Measurements from ENCODE around the gene KLHL14. TPM values are rescaled to one million over a fixed set of nuclear protein-coding genes. Genes with fewer than 3 reads are reported as not detected.

The KLHL14 gene
- total and polyA plus RNA-seq, 3 experiments from 2014 or later, result not detected

DNA sequence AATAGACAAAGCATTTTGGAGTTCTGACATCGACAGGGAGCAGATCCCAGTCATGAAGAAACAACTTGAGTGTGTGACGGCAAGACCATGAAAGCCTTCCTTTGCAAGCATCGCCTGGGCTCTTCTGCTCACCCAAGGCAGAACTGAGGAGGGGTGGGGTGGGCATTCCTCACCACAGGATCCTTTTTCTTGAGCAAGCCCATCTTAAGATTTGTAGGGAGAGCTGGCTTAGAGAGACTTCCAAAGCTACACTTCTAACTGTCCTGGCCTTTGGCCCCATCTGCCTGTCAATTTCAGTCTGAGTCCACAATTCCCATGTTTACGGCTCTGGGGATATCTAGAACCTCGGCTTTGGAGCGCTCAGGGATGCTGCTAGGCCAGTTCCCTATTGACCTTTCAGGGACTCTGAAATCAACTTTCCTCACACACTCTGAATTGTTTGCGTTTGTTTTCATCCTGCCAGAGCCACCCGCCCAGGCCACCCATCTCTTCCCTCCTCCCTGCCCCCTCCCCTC is 3.7 kb downstream of the KLHL14 start:
- peaks cover 5% of the 10 kb centered on the region for H3K27me3 ChIP-seq (ENCODE audit: insufficient read depth, low read length, poor library complexity, severe bottlenecking)
- H3K27ac ChIP-seq (ENCODE audit: low read depth, low read length), result no peak overlapping the region
- no peak overlapping the region for H3K27ac Mint-ChIP-seq
- H3K4me1 ChIP-seq (ENCODE audit: insufficient read depth, low read length), result no peaks in the 10 kb centered on the region
- peaks cover 0 to 6% (median 0%) of the 10 kb centered on the region in 5 donors for H3K9me3 Mint-ChIP-seq
- H3K4me1 Mint-ChIP-seq, result peaks cover 2 to 28% (median 4%) of the 10 kb centered on the region in 3 donors
- ChIA-PET POLR2A (no interaction called here), CTCF (no interaction called here)
- H3K36me3 Mint-ChIP-seq, result peaks cover 0 to 8% (median 0%) of the 10 kb centered on the region in 3 donors
- no peak for DNase-seq
- H3K4me3 ChIP-seq (ENCODE audit: low read length), result no peak overlapping the region
- no peaks in the 10 kb centered on the region for H3K36me3 ChIP-seq (ENCODE audit: insufficient read depth, low read length)
- peak overlapping the region in 3 of 7 donors; percentile 24 to 46 (median 25) for H3K4me3 Mint-ChIP-seq
- no peaks in the 10 kb centered on the region for H3K9me3 ChIP-seq (ENCODE audit: low read length)
- H3K27me3 Mint-ChIP-seq, result peaks cover 27 to 52% of the 10 kb centered on the region in 2 donors

DNA sequence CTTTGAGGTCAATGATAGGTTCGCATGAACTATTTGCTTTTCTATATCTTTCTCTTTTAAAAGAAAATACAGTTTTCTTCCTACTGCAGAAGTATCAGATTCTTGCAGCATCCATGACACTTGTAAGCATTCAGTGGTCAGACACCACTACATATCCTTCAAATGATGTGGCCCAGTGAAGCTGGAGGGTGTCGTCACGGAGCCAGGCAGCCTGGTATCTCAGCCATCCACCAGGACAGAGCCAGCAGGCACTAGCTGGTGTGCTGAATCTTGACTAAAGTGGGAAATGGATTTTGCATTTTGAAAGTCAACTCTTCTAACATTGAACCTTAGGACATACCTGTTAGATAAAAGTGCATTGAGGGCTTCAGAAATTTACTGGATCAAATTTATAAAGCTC is 5.4 kb downstream of the KLHL14 start:
- no peak overlapping the region for H3K4me3 Mint-ChIP-seq
- ChIA-PET POLR2A (no interaction called here), CTCF (no interaction called here)
- Histone ChIP-seq H3K27me3 (ENCODE audit: insufficient read depth, low read length, poor library complexity, severe bottlenecking) (no peaks in the 10 kb centered on the region), H3K27ac (ENCODE audit: low read depth, low read length) (no peak overlapping the region), H3K36me3 (ENCODE audit: insufficient read depth, low read length) (no peaks in the 10 kb centered on the region), H3K4me1 (ENCODE audit: insufficient read depth, low read length) (no peaks in the 10 kb centered on the region), H3K4me3 (ENCODE audit: low read length) (no peak overlapping the region), H3K9me3 (ENCODE audit: low read length) (no peaks in the 10 kb centered on the region)
- H3K4me1 Mint-ChIP-seq, result peaks cover 2 to 19% (median 3%) of the 10 kb centered on the region in 3 donors
- DNase-seq, result no peak
- H3K9me3 Mint-ChIP-seq, result peaks cover 0 to 2% (median 0%) of the 10 kb centered on the region in 5 donors
- H3K27ac Mint-ChIP-seq, result no peak overlapping the region
- peaks cover 0 to 6% (median 0%) of the 10 kb centered on the region in 3 donors for H3K36me3 Mint-ChIP-seq
- peaks cover 21 to 35% of the 10 kb centered on the region in 2 donors for H3K27me3 Mint-ChIP-seq

DNA sequence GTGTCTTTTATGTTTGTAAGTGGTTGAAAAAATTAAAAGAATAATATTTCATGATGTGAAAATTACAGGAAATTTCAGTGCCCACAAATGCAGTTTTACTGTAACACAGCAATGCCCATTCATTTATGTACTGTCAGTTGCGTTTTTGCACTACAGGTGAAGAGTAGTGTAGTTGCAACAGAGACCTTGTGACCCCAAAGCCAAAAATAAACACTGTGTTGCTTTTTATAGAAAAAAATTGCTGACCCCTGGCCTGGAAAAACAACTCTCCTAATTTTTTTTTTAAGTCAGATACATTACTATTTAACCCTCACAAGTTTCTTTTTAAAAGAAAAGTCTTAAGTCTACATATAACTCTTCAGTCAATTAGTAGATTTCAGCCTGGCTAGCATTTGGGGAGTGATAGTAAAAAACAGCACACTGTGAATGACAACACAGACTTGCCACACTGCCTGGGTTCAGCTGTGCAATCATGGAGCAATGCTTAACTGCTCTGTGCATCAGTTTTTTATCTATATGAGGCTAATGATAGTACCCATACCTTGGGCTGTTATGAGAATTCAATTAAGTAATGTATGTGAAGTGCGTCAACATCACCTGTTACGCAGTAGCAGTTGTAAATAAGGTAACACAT is 8.1 kb downstream of the KLHL14 start:
- Mint-ChIP-seq H3K36me3 (peaks cover 0 to 4% (median 0%) of the 10 kb centered on the region in 3 donors), H3K27ac (no peak overlapping the region), H3K27me3 (peaks cover 14 to 23% of the 10 kb centered on the region in 2 donors), H3K9me3 (peaks cover 0 to 2% (median 0%) of the 10 kb centered on the region in 5 donors), H3K4me3 (no peak overlapping the region), H3K4me1 (peaks cover 0 to 15% (median 2%) of the 10 kb centered on the region in 3 donors)
- Histone ChIP-seq H3K4me3 (ENCODE audit: low read length) (no peak overlapping the region), H3K4me1 (ENCODE audit: insufficient read depth, low read length) (no peaks in the 10 kb centered on the region), H3K27ac (ENCODE audit: low read depth, low read length) (no peak overlapping the region), H3K36me3 (ENCODE audit: insufficient read depth, low read length) (no peaks in the 10 kb centered on the region), H3K9me3 (ENCODE audit: low read length) (no peaks in the 10 kb centered on the region), H3K27me3 (ENCODE audit: insufficient read depth, low read length, poor library complexity, severe bottlenecking) (no peaks in the 10 kb centered on the region)
- ChIA-PET POLR2A (no interaction called here), CTCF (no interaction called here)
- no peak for DNase-seq

DNA sequence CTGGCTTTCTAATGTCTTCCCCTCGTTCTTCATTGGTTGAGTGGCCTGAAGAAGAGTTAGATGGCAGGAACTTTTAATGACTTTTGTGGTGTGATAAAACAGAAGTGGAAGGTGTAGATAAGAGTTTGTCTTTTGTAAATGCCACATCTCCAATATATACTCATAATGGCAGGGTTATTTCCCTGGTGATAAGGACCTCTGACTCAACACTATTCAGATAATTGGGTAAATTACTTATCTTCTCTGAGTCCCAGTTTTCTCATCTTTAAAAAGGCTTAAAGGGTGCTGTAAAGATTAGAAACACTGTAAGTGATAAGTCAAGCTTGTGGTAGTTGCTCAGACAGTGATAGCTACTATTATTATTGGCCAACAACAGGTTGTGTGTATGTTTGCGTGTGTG is 9.5 kb downstream of the KLHL14 start:
- no peaks in the 10 kb centered on the region for H3K36me3 ChIP-seq (ENCODE audit: insufficient read depth, low read length)
- Mint-ChIP-seq H3K27ac (no peak overlapping the region), H3K4me3 (no peak overlapping the region), H3K27me3 (peaks cover under 1 to 13% of the 10 kb centered on the region in 2 donors), H3K36me3 (no peaks in the 10 kb centered on the region), H3K4me1 (peaks cover 0 to 9% (median 2%) of the 10 kb centered on the region in 3 donors), H3K9me3 (peaks cover 0 to 2% (median 0%) of the 10 kb centered on the region in 5 donors)
- no peak overlapping the region for H3K27ac ChIP-seq (ENCODE audit: low read depth, low read length)
- H3K27me3 ChIP-seq (ENCODE audit: insufficient read depth, low read length, poor library complexity, severe bottlenecking), result no peaks in the 10 kb centered on the region
- ChIA-PET POLR2A (no interaction called here), CTCF (no interaction called here)
- H3K9me3 ChIP-seq (ENCODE audit: low read length), result no peaks in the 10 kb centered on the region
- no peaks in the 10 kb centered on the region for H3K4me1 ChIP-seq (ENCODE audit: insufficient read depth, low read length)
- H3K4me3 ChIP-seq (ENCODE audit: low read length), result no peak overlapping the region
- no peak for DNase-seq

DNA sequence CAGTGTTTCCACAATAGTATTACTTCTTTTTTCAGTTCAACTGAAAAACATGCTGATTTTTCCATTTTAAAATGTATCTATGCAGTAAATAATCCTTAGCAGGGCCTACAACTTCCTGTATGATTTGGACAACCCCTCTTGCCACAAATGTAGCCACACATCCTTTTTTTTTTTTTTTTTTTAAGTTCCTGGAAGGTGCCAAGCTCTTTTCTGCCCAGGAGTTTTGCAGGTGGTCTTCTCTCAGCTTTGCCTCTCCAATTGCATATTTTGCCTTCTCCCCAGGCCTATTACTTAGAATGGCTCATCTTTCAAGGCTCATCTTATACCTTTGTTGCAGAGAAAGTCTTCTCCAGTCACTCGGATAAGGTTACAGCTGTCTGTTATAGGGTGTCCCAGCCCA is 11.6 kb downstream of the KLHL14 start:
- no peak for DNase-seq
- no peak overlapping the region for H3K4me3 ChIP-seq (ENCODE audit: low read length)
- H3K36me3 ChIP-seq (ENCODE audit: insufficient read depth, low read length), result no peaks in the 10 kb centered on the region
- ChIA-PET CTCF (interaction anchor here (1.1 kb wide), 1 partner anchor 9 kb away, joined by 3 read pairs; no protein-coding TSS in a partner anchor), POLR2A (no interaction called here)
- no peaks in the 10 kb centered on the region for H3K36me3 Mint-ChIP-seq
- H3K9me3 Mint-ChIP-seq, result peaks cover 0 to 2% (median 0%) of the 10 kb centered on the region in 5 donors
- peaks cover 0 to 9% (median 2%) of the 10 kb centered on the region in 3 donors for H3K4me1 Mint-ChIP-seq
- H3K4me1 ChIP-seq (ENCODE audit: insufficient read depth, low read length), result no peaks in the 10 kb centered on the region
- H3K27ac Mint-ChIP-seq, result no peak overlapping the region
- no peaks in the 10 kb centered on the region for H3K27me3 ChIP-seq (ENCODE audit: insufficient read depth, low read length, poor library complexity, severe bottlenecking)
- H3K27me3 Mint-ChIP-seq, result peaks cover 0 to 8% of the 10 kb centered on the region in 2 donors
- H3K4me3 Mint-ChIP-seq, result no peak overlapping the region
- H3K27ac ChIP-seq (ENCODE audit: low read depth, low read length), result no peak overlapping the region
- H3K9me3 ChIP-seq (ENCODE audit: low read length), result no peaks in the 10 kb centered on the region

DNA sequence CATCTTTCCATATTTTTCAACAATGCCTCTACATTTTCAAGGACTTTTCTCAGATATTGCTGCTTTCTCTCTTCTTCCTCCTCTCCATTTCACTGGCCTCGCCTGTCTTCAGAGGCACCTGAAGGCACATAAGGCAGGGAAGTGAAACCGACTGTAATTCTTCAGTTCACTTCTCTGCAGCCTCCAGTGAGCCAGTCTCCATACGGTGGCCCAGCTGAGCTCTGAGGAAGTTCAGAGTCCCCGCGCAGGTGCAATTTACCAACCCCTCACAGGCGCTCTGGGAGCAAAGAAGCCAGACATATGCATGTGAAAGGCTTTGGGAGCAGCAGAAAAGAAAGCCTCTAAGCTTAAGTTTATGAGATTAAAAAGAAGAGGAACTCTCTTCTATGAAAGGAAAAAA is 12.4 kb downstream of the KLHL14 start:
- Histone ChIP-seq H3K4me3 (ENCODE audit: low read length) (no peak overlapping the region), H3K36me3 (ENCODE audit: insufficient read depth, low read length) (no peaks in the 10 kb centered on the region), H3K9me3 (ENCODE audit: low read length) (no peaks in the 10 kb centered on the region), H3K27ac (ENCODE audit: low read depth, low read length) (no peak overlapping the region), H3K4me1 (ENCODE audit: insufficient read depth, low read length) (no peaks in the 10 kb centered on the region), H3K27me3 (ENCODE audit: insufficient read depth, low read length, poor library complexity, severe bottlenecking) (no peaks in the 10 kb centered on the region)
- ChIA-PET CTCF (interaction anchor here (1.1 kb wide), 1 partner anchor 10 kb away, joined by 3 read pairs; no protein-coding TSS in a partner anchor), POLR2A (no interaction called here)
- Mint-ChIP-seq H3K4me3 (no peak overlapping the region), H3K27me3 (peaks cover 0 to 12% of the 10 kb centered on the region in 2 donors), H3K27ac (no peak overlapping the region), H3K36me3 (no peaks in the 10 kb centered on the region), H3K4me1 (peaks cover 0 to 9% (median 2%) of the 10 kb centered on the region in 3 donors), H3K9me3 (peaks cover 0 to 4% (median 0%) of the 10 kb centered on the region in 5 donors)
- no peak for DNase-seq

DNA sequence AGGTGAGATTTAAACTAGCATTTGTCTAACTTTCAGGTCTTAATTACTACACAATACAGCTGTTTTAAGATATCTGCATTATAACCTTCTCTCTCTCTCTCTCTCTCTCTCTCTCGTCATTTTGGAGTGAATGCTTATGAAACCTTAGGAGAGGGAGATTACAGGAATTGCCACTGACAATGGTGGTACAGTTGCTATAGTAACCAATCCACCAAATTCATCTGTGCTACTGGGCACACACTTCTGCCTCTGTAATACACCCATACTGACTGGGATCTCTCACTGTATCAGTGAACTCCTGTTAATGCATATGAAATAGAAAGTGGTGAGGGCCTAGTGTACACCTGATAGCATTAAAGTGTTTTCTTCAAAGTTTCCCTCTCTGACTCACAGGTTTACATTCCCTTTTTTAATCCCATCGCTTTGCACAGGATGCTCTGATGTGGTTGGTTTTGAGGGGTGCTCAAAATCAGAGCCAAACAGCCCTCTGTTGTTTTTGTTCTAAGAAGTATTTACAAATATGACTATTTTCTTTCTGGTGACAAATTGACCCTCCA is 13.1 kb downstream of the KLHL14 start:
- Mint-ChIP-seq H3K4me1 (peaks cover 0 to 9% (median 2%) of the 10 kb centered on the region in 3 donors), H3K36me3 (no peaks in the 10 kb centered on the region), H3K4me3 (no peak overlapping the region), H3K27ac (no peak overlapping the region), H3K9me3 (peaks cover 0 to 4% (median 0%) of the 10 kb centered on the region in 5 donors), H3K27me3 (peaks cover 3 to 16% of the 10 kb centered on the region in 2 donors)
- Histone ChIP-seq H3K4me3 (ENCODE audit: low read length) (no peak overlapping the region), H3K27me3 (ENCODE audit: insufficient read depth, low read length, poor library complexity, severe bottlenecking) (no peaks in the 10 kb centered on the region), H3K9me3 (ENCODE audit: low read length) (no peaks in the 10 kb centered on the region), H3K27ac (ENCODE audit: low read depth, low read length) (no peak overlapping the region), H3K4me1 (ENCODE audit: insufficient read depth, low read length) (no peaks in the 10 kb centered on the region), H3K36me3 (ENCODE audit: insufficient read depth, low read length) (no peaks in the 10 kb centered on the region)
- ChIA-PET POLR2A (no interaction called here), CTCF (interaction anchor here (1.2 kb wide), 1 partner anchor 12 kb away, joined by 3 read pairs; no protein-coding TSS in a partner anchor)
- no peak for DNase-seq

DNA sequence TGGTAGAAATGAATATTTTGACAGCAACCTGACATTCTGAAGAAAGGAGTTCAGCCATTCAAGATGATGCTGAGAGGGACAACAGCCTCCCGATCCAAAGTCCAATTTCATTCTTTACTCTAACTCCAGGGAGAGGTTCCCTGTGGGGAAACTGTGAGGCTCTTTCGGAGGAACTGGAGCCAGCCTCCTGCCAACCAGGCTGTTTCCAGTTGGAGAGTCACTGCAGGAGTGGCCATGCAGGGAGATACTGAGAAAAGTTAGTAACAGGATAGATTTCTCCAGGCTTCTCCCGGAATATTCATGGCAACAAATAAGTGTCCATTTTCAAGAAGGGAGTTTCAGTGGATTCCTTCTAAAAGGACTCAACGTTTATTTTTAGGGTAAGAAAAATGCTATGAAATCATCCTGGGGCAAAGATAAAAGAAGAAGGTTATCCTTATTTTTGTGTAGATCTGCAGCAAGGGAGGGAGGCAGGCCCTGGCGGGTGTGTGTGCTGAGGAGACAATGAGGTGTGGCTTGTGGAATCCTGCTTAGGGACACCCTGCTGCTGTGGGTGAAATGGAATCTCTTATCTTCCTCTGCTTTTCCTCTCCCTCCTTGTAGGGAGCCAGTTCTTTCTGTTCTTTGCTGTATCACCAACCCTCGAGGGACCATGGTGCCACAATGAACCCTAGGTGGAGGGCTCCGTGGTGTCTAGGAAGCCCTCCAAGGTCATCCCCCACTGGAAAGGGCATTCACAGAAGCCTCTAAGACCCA is 18.1 kb downstream of the KLHL14 start:
- DNase-seq, result no peak
- Mint-ChIP-seq H3K4me1 (no peaks in the 10 kb centered on the region), H3K27ac (peak overlapping the region in 1 of 8 donors; percentile 23), H3K36me3 (no peaks in the 10 kb centered on the region), H3K4me3 (no peak overlapping the region), H3K9me3 (peaks cover 0 to 3% (median 2%) of the 10 kb centered on the region in 5 donors), H3K27me3 (peaks cover 4 to 22% of the 10 kb centered on the region in 2 donors)
- H3K4me1 ChIP-seq (ENCODE audit: insufficient read depth, low read length), result no peaks in the 10 kb centered on the region
- no peaks in the 10 kb centered on the region for H3K27me3 ChIP-seq (ENCODE audit: insufficient read depth, low read length, poor library complexity, severe bottlenecking)
- H3K27ac ChIP-seq (ENCODE audit: low read depth, low read length), result no peak overlapping the region
- H3K9me3 ChIP-seq (ENCODE audit: low read length), result no peaks in the 10 kb centered on the region
- ChIA-PET CTCF (no interaction called here), POLR2A (no interaction called here)
- H3K36me3 ChIP-seq (ENCODE audit: insufficient read depth, low read length), result no peaks in the 10 kb centered on the region
- H3K4me3 ChIP-seq (ENCODE audit: low read length), result no peak overlapping the region
